GM23248 (cell line): ENCODE data around the gene RNF207. TPM values are rescaled to one million over a fixed set of nuclear protein-coding genes. Genes with fewer than 3 reads are reported as not detected.

Experiments used
- DNase-seq: peaks from one replicate; pipeline ENCODE4 v3.0.0-alpha.2; 2015
- H2AFZ ChIP-seq: fragments of 200-600 bp; sonication (generic); 2 replicates; pipeline ENCODE4 v1.6.1; 2016; ENCODE audit warnings: antibody characterized with exemption
- H3F3A ChIP-seq: fragments of 200-600 bp; sonication (generic); 2 replicates; pipeline ENCODE4 v1.6.1; 2016; ENCODE audit warnings: mild to moderate bottlenecking, antibody characterized with exemption, mixed run types; ENCODE audit not compliant: insufficient read depth
- H3K27ac ChIP-seq: fragments of 200-600 bp; sonication (generic); 2 replicates; pipeline ENCODE4 v1.5.1; 2016; ENCODE audit warnings: mild to moderate bottlenecking
- H3K27me3 ChIP-seq: fragments of 200-600 bp; sonication (generic); replicated peaks from 2 replicates; pipeline ENCODE4 v1.6.1; 2016; ENCODE audit warnings: mild to moderate bottlenecking; ENCODE audit not compliant: insufficient read depth
- H3K36me3 ChIP-seq: fragments of 200-600 bp; sonication (generic); 2 replicates; pipeline ENCODE4 v1.6.1; 2016; ENCODE audit warnings: low read depth, mild to moderate bottlenecking
- H3K4me1 ChIP-seq: fragments of 200-600 bp; sonication (generic); 2 replicates; pipeline ENCODE4 v1.6.1; 2016; ENCODE audit warnings: mild to moderate bottlenecking; ENCODE audit not compliant: insufficient read depth
- H3K4me2 ChIP-seq: fragments of 200-600 bp; sonication (generic); one replicate; pipeline ENCODE4 v1.6.1; 2016; ENCODE audit warnings: mild to moderate bottlenecking; ENCODE audit not compliant: unreplicated experiment
- H3K4me3 ChIP-seq: fragments of 200-600 bp; sonication (generic); 2 replicates; pipeline ENCODE4 v1.5.1; 2016; ENCODE audit warnings: mild to moderate bottlenecking
- H3K79me2 ChIP-seq: fragments of 200-600 bp; sonication (generic); 2 replicates; pipeline ENCODE4 v1.6.1; 2016; ENCODE audit warnings: mild to moderate bottlenecking; ENCODE audit not compliant: insufficient read depth
- H3K9ac ChIP-seq: fragments of 200-600 bp; sonication (generic); 2 replicates; pipeline ENCODE4 v1.6.1; 2016; ENCODE audit warnings: mild to moderate bottlenecking
- H3K9me2 ChIP-seq: fragments of 200-600 bp; sonication (generic); 2 replicates; pipeline ENCODE4 v1.6.1; 2016; ENCODE audit warnings: mixed run types, mild to moderate bottlenecking, moderate library complexity; ENCODE audit not compliant: insufficient read depth
- H3K9me3 ChIP-seq: fragments of 200-600 bp; sonication (generic); one replicate; pipeline ENCODE4 v1.6.1; 2017; ENCODE audit warnings: low read depth
- H4K20me1 ChIP-seq: fragments of 200-600 bp; sonication (generic); 2 replicates; pipeline ENCODE4 v1.6.0; 2016; ENCODE audit not compliant: insufficient read depth
- EZH2 ChIP-seq: fragments of 200-600 bp; sonication (generic); IDR thresholded peaks from 2 replicates; pipeline ENCODE4 v1.6.1; 2018; ENCODE audit warnings: antibody characterized with exemption, mild to moderate bottlenecking; ENCODE audit not compliant: insufficient read depth, poor library complexity, severe bottlenecking
- EZH2phosphoT487 ChIP-seq: fragments of 200-600 bp; sonication (generic); IDR thresholded peaks from 2 replicates; pipeline ENCODE4 v1.6.1; 2018; ENCODE audit warnings: antibody characterized with exemption, moderate library complexity, mild to moderate bottlenecking, low read depth; ENCODE audit not compliant: insufficient read depth
- WGBS, 2 experiments: methylation state at CpG; one replicate each; pipeline ENCODE4 v1.1.6; 2015 to 2017; ENCODE audit warnings: low lambda C conversion rate in 2 of 2, low coverage in 1 of 2; ENCODE audit errors: missing lambda C conversion rate in 2 of 2; 5-methylcytosine and 5-hydroxymethylcytosine counted together
- in situ Hi-C: fragments of 300-500 bp; cut with MboI; formaldehyde crosslinking; loops from 2 replicates; pipeline ENCODE4 v1.15.0; 2020
- polyA plus RNA-seq: library from polyadenylated mRNA; unstranded; fragments of >200 nt; fragmentation: Nextera tagmentation; extraction: Ambion mirVana; gene quantifications from 2 replicates; pipeline ENCODE4 v1.2.1, GENCODE V29; 2016
- total RNA-seq: library from RNA; depleted of rRNA; stranded (reverse); fragments of >200 nt; shearing (Covaris generic); gene quantifications from 2 replicates; pipeline ENCODE4 v1.2.3, GENCODE V29; 2014

Gene RNF207
- total and polyA plus RNA-seq, 2 experiments from 2014 or later: 8.6 to 30.3 TPM

DNA sequence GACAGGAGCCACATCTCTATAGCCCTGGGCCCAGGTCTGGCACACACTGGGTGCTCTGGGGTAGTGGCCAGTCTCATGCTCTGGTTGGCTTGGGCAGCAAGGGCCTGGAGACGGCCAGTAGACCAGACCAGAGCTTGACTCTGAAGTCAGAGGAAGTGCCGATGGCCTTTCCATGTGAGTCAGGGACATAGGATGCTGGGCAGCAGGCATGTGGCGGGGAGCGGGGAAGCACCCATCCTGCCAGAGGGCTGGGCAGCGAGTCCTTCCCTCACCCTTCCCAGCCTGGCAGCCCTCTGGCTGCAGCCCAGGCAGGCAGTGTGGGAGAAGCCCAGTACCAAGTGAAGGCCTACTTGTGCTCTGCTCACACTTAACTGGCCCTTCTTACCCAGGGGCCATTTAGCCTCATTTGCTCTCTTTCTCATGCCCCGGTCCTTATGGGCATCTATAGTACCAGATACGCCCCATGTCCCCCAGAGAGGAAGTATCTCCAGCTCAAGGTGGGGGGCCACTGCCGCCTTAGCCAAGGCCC lies 51.7 kb downstream of the RNF207 start:
- Histone ChIP-seq H3K9ac (no peak overlapping the region), H3K4me1 (no peaks in the 10 kb centered on the region), H4K20me1 (no peaks in the 10 kb centered on the region), H3K9me3 (no peaks in the 10 kb centered on the region), H3K9me2 (no peaks in the 10 kb centered on the region), H3K27me3 (no peaks in the 10 kb centered on the region), H3K4me3 (no peak overlapping the region), H3K36me3 (no peaks in the 10 kb centered on the region), H3F3A (no peaks in the 10 kb centered on the region), H3K27ac (no peak overlapping the region), H3K4me2 (no peak overlapping the region), H2AFZ (no peak overlapping the region), H3K79me2 (no peaks in the 10 kb centered on the region)
- no peak for DNase-seq
- TF ChIP-seq EZH2phosphoT487: no peak
- no peak for TF ChIP-seq EZH2
- WGBS, 2 experiments: 80 to 88% methylated on average over 8 of the region's 8 CpGs
- in situ Hi-C loops: no loop called here

DNA sequence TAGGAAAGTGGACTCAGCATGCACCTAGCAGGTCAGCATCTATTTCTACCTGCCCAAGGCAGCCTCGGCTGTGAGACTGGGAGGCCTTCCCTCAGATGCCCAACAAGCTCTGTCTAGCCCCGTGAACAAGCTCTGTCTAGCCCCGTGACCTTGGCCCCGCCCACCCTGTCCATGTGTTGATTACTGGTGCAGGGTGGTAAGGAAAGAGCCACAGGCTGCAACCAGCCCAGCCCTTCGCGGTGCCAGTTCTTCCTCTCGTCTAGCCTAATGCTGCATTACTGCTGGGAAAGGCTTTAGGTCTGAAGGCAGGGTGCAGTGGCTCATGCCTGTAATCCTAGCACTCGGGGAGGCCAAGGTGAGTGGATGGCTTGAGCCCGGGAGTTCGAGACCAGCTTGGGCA lies 52.8 kb downstream of the RNF207 start:
- H3K79me2 ChIP-seq: no peaks in the 10 kb centered on the region
- in situ Hi-C loops: no loop called here
- H3K27me3 ChIP-seq: no peaks in the 10 kb centered on the region
- TF ChIP-seq EZH2: no peak
- TF ChIP-seq EZH2phosphoT487: no peak
- H4K20me1 ChIP-seq: no peaks in the 10 kb centered on the region
- 80 to 85% methylated on average over 9 to 10 of the region's 10 CpGs for WGBS, 2 experiments
- no peak for DNase-seq
- no peak overlapping the region for H3K4me3 ChIP-seq
- no peak overlapping the region for H3K27ac ChIP-seq
- H3K4me1 ChIP-seq: peaks cover 8% of the 10 kb centered on the region; the same call in 1 of the 2 replicates
- H3K9me3 ChIP-seq: no peaks in the 10 kb centered on the region
- no peaks in the 10 kb centered on the region for H3F3A ChIP-seq
- H3K36me3 ChIP-seq: no peaks in the 10 kb centered on the region
- H3K9ac ChIP-seq: no peak overlapping the region
- H3K9me2 ChIP-seq: no peaks in the 10 kb centered on the region
- no peak overlapping the region for H3K4me2 ChIP-seq
- no peak overlapping the region for H2AFZ ChIP-seq

DNA sequence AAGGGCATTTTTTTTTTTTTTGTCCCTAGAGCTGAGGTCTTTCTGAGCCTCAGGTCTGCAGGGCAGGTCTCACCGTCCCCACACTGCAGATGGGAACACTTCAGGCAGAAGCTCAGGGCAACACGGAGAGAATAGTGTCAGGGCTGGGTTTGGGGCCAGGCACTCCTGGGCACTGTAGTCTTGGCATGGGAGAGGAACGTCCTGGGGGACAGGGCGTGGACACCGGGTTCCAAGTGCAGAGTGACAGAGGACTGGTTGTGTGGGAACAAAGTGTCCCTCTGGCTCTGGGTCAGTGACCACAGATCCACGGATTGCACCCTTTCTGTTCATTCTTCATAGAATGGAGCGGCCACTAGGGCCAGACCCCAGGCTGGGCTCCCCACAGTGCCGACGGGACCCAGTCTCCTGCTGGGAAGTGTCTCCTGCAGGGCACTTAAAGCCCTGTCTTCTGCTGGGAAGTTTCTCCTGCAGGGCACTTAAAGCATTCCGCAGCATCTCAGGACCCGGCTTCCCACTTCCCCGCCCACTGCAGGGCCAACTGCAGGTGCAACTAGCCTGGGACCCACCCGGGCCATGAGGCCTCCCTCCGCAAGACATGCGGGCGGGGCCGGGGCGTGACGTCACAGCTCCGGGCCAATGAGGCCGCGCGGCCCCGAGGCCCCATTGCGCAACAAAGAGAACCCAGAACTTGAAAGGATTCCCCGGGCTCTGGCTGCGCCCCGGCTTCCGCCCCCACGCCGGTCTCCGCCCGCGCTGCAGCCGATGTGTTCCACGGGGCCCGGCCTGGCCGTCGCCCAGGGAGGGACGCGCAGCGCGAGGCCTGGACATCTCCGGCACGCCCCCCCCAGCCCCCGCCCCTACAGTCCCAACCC lies 53.8 kb downstream of the RNF207 start:
- no peaks in the 10 kb centered on the region for H3K27me3 ChIP-seq
- peak overlapping the region; percentile 69 for H3K4me3 ChIP-seq
- no peak overlapping the region for H3K27ac ChIP-seq
- peak overlapping the region; percentile 67 for H3K4me2 ChIP-seq
- DNase-seq: peak; percentile 94
- H3K4me1 ChIP-seq: peaks cover 8% of the 10 kb centered on the region; the same call in 1 of the 2 replicates
- no peak overlapping the region for H2AFZ ChIP-seq
- H4K20me1 ChIP-seq: no peaks in the 10 kb centered on the region
- TF ChIP-seq EZH2phosphoT487: no peak
- no peak for TF ChIP-seq EZH2
- in situ Hi-C loops: no loop called here
- no peaks in the 10 kb centered on the region for H3K79me2 ChIP-seq
- WGBS, 2 experiments: 3 to 5% methylated on average over 37 to 41 of the region's 46 CpGs
- H3F3A ChIP-seq: no peaks in the 10 kb centered on the region
- H3K9ac ChIP-seq: peak overlapping the region; percentile 36; the same call in 1 of the 2 replicates
- no peaks in the 10 kb centered on the region for H3K9me3 ChIP-seq
- H3K36me3 ChIP-seq: no peaks in the 10 kb centered on the region
- H3K9me2 ChIP-seq: no peaks in the 10 kb centered on the region

DNA sequence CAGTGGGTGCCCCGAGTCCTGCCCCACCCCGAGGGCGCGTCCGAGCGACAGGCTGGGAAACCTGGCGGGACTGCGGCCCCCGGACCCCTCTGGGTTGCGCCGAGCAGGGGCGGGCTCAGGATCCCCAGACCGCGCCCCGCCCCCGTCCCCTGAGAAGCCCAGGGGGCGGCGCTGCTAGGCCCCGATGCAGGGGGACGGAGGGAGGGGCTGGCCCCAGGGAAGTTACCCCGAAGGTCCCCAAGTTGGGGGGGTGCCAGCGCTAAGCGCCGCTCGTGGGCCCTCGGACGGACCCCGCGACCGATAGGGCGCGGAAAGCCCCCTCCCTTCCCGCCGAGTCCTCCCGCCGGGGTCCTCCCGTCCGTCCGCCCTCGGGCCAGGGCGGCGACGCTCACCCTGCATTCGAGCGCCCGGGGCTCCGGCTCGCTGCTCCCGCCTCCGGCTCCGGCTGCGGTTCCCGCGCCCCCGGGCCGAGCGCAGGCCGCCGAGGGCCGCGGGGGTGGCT lies 54.6 kb downstream of the RNF207 start:
- no peaks in the 10 kb centered on the region for H3K9me3 ChIP-seq
- in situ Hi-C loops: no loop called here
- 1 to 3% methylated on average over 31 to 57 of the region's 61 CpGs for WGBS, 2 experiments
- peak overlapping the region; percentile 67 for H3K4me2 ChIP-seq
- H3K4me1 ChIP-seq: peaks cover 8% of the 10 kb centered on the region; the same call in 1 of the 2 replicates
- H3K27me3 ChIP-seq: no peaks in the 10 kb centered on the region
- TF ChIP-seq EZH2phosphoT487 (no peak), EZH2 (no peak)
- DNase-seq: peak; percentile 51
- H3K9ac ChIP-seq: peak overlapping the region; percentile 36
- H3K79me2 ChIP-seq: no peaks in the 10 kb centered on the region
- H3K9me2 ChIP-seq: no peaks in the 10 kb centered on the region
- H3K4me3 ChIP-seq: peak overlapping the region; percentile 69
- H3F3A ChIP-seq: no peaks in the 10 kb centered on the region
- H4K20me1 ChIP-seq: no peaks in the 10 kb centered on the region
- H3K36me3 ChIP-seq: no peaks in the 10 kb centered on the region
- H3K27ac ChIP-seq: no peak overlapping the region
- peak overlapping the region; percentile 39; the same call in 1 of the 2 replicates for H2AFZ ChIP-seq
